GM12892 (cell line): ENCODE measurements around the gene ARID3B.

Source experiments
- POLR2A ChIP-seq: IDR thresholded peaks from 2 replicates; pipeline ENCODE4 v1.6.1; 2011; ENCODE audit warnings: low read depth, low read length, control low read depth
- POLR2AphosphoS5 ChIP-seq: IDR thresholded peaks from 2 replicates; pipeline ENCODE4 v1.6.1; 2011; ENCODE audit warnings: low read depth, low read length, control low read depth
- TAF1 ChIP-seq: IDR thresholded peaks from 2 replicates; pipeline ENCODE4 v1.6.1; 2011; ENCODE audit warnings: low read depth, mild to moderate bottlenecking, control low read depth, low read length, borderline replicate concordance

DNA sequence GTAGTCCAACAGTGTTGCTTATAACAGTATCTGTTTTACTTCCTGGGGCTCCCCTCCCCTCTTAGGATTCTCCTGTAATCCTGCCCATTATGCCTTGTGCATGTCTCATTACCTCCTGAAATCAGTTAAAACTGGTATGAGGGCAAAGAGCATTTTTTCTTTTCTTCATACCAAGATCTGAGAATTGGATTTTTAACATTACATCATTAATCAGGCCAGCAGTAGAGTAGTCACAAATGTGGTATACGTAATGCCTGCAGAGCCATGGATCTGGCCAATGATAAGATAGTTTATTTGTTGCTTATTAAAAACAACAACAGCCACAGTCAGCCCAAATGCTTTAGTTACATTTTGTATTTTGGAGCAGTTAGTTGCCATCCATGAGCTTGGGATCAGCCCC, 23.2 kb downstream of the ARID3B start:
- no peak for TF ChIP-seq POLR2A
- TF ChIP-seq TAF1: no peak
- no peak for TF ChIP-seq POLR2AphosphoS5
